ENCODE data around the gene SHF. TPM values are rescaled to one million over a fixed set of nuclear protein-coding genes. Genes with fewer than 3 reads are reported as not detected.

Gene SHF
- total RNA-seq, 1 donor from 2014 or later: 7.1 TPM

DNA sequence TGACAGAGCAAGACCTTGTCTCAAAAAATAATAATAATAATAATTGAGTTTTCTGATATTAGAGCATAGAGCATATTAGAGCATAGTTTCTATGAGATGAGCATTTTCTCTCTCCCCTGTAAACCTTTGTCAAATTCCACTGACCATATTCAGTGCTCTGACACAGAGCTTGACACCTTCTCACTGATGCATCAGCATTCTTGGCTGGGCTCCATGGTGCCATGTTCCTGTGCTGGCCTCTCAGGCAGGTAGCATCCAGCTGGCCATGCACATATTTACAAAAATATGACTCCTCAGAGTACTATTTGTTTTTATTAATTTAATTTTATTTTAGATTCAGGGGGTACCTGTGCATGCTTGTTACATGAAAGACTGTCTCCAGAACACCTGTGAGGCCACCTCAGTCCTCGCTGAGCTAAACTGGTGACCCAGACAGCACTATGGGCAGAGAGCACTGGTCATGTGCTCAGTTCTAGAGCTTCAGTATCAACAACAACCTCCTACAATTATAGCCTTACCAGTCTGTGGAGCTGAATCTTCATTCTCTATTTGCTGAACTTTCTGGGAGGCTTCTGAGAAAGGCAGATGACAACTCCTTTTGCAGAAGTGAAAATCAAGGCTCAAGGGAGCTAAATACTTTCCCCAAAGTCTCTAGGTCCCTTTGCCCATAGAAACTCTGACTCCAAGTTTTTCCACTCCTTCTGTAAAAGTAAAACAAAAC lies 42.6 kb upstream of the SHF start:
- no peaks in the 10 kb centered on the region for H3K36me3 ChIP-seq
- H3K27me3 ChIP-seq: no peaks in the 10 kb centered on the region
- H3K4me1 ChIP-seq: no peaks in the 10 kb centered on the region
- intact Hi-C loops (cut with DNase I): no loop called here
- H3K9me3 ChIP-seq: peaks cover 7% of the 10 kb centered on the region
- no peak for ATAC-seq
- H3K27ac ChIP-seq: no peak overlapping the region
- TF ChIP-seq, protein P1, sequence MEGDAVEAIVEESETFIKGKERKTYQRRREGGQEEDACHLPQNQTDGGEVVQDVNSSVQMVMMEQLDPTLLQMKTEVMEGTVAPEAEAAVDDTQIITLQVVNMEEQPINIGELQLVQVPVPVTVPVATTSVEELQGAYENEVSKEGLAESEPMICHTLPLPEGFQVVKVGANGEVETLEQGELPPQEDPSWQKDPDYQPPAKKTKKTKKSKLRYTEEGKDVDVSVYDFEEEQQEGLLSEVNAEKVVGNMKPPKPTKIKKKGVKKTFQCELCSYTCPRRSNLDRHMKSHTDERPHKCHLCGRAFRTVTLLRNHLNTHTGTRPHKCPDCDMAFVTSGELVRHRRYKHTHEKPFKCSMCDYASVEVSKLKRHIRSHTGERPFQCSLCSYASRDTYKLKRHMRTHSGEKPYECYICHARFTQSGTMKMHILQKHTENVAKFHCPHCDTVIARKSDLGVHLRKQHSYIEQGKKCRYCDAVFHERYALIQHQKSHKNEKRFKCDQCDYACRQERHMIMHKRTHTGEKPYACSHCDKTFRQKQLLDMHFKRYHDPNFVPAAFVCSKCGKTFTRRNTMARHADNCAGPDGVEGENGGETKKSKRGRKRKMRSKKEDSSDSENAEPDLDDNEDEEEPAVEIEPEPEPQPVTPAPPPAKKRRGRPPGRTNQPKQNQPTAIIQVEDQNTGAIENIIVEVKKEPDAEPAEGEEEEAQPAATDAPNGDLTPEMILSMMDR (IDR thresholded peaks at IDR 0.05): no peak
- DNase-seq: no peak
- H3K4me3 ChIP-seq: no peak overlapping the region

DNA sequence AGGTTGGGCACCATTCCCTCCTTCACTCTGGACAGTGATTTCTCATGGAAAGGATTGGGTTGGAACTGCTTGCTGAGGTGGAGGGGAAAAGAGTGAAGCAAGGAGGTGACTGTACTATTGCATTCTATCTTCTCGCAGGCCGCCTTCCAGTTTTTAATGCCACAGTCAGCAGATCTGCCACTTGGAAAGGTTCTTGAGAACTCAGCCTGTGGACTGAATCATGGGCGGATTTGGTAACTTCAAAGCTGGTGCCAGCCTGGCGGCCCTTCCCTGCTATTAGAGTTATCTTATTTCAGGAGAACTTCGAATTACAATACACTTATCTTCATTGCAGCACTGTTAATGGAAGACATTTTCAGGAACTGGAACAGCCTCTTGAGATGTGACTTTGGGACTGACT lies 41.2 kb upstream of the SHF start:
- intact Hi-C loops (cut with DNase I): no loop called here
- DNase-seq (no peak), ATAC-seq (no peak)
- Histone ChIP-seq H3K27me3 (peaks cover 3% of the 10 kb centered on the region), H3K9me3 (no peaks in the 10 kb centered on the region), H3K4me3 (no peak overlapping the region), H3K4me1 (no peaks in the 10 kb centered on the region), H3K36me3 (no peaks in the 10 kb centered on the region), H3K27ac (no peak overlapping the region)
- TF ChIP-seq, protein P1 (IDR thresholded peaks at IDR 0.05): no peak

DNA sequence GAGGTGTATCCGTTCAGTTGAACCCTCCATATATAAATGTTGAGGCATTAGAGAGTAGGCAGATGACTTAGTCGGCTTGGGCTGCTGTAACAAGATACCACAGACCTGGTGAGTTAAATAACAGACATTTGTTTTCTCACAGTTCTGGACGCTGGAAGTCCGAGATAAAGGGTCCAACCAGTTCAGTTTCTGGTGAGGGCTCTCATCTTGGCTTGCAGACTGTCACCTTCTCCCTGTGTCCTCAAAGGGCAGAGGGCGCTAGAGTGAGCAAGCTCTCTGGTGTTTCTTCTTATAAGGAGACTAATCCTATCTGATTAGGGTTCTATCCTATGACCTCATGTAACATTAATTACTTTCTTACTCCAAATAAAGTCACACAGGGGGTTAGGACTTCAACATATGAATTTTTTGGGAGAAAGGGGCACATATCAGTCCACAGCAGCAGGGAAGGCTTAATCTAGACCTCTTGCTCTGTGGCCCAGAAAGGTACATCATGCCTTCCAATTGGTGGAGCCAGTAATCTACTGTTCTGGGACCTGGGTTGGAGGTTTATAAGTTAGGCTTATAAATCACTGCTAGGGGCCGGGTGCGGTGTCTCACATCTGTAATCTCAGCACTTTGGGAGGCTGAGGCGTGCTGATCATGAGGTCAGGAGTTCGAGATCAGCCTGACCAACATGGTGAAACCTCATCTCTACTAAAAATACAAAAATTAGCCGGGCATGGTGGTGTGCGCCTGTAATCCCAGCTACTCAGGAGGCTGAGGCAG lies 37.9 kb upstream of the SHF start:
- intact Hi-C loops (cut with DNase I): no loop called here
- no peaks in the 10 kb centered on the region for H3K9me3 ChIP-seq
- TF ChIP-seq, protein P1 (IDR thresholded peaks at IDR 0.05): no peak
- H3K36me3 ChIP-seq: no peaks in the 10 kb centered on the region
- no peak overlapping the region for H3K4me3 ChIP-seq
- ATAC-seq (no peak), DNase-seq (no peak)
- H3K27ac ChIP-seq: no peak overlapping the region
- H3K27me3 ChIP-seq: peaks cover 13% of the 10 kb centered on the region
- no peaks in the 10 kb centered on the region for H3K4me1 ChIP-seq

DNA sequence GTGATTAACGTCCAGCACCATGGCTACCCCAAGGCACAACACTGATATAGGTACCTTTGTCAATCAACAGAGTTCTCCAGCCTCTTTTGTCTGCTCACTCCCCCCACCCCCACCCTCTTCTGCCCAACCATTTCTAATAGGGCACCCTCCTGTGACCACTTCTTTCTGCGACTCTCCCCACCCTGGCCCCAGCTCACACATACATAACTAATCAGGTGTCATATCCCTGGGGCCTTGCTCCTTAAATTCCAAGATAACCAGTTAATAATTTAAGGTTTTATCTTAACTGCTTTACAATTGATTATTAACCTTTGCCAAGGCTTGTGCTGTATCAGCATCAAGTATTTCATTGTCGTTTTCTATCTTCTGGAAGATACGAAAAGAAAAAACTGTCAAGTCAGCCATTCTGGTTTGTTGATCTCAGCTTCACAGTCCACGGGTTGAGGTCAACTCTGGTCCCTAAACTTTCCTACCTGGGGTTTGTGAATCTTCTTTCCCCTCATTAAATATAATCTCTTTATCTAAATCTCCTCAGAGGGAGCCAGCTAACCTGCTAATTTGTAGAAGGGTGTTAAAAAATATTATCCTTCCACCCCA lies 37.0 kb upstream of the SHF start:
- H3K27ac ChIP-seq: no peak overlapping the region
- DNase-seq (no peak), ATAC-seq (no peak)
- H3K27me3 ChIP-seq: peaks cover 13% of the 10 kb centered on the region
- no peak overlapping the region for H3K4me3 ChIP-seq
- no peaks in the 10 kb centered on the region for H3K36me3 ChIP-seq
- TF ChIP-seq, protein P1 (IDR thresholded peaks at IDR 0.05): no peak
- no peaks in the 10 kb centered on the region for H3K4me1 ChIP-seq
- intact Hi-C loops (cut with DNase I): no loop called here
- H3K9me3 ChIP-seq: no peaks in the 10 kb centered on the region

- no peaks in the 10 kb centered on the region for H3K4me1 ChIP-seq
- no peaks in the 10 kb centered on the region for H3K9me3 ChIP-seq
- ATAC-seq (no peak), DNase-seq (no peak)
- H3K27ac ChIP-seq: no peak overlapping the region
- intact Hi-C loops (cut with DNase I): no loop called here
- peaks cover 17% of the 10 kb centered on the region for H3K27me3 ChIP-seq
- TF ChIP-seq, protein P1 (IDR thresholded peaks at IDR 0.05): no peak
- no peaks in the 10 kb centered on the region for H3K36me3 ChIP-seq
- H3K4me3 ChIP-seq: no peak overlapping the region
Measured at GRCh38 chr15:45221967-45222366, 34.2 kb upstream of the SHF start.

Data from upper lobe of right lung (tissue), 1 donor.